ENCODE measurements around the gene SLC5A10. TPM values are rescaled to one million over a fixed set of nuclear protein-coding genes. Genes with fewer than 3 reads are reported as not detected.
"Not testable (repeated sequence)": the region's sequence is repeated elsewhere in the genome, so short reads cannot be mapped to it uniquely, and the experiment has no call there.

Gene SLC5A10
- total RNA-seq, result not detected in 2 replicates
- 0.05 TPM for polyA plus RNA-seq (2012)

DNA sequence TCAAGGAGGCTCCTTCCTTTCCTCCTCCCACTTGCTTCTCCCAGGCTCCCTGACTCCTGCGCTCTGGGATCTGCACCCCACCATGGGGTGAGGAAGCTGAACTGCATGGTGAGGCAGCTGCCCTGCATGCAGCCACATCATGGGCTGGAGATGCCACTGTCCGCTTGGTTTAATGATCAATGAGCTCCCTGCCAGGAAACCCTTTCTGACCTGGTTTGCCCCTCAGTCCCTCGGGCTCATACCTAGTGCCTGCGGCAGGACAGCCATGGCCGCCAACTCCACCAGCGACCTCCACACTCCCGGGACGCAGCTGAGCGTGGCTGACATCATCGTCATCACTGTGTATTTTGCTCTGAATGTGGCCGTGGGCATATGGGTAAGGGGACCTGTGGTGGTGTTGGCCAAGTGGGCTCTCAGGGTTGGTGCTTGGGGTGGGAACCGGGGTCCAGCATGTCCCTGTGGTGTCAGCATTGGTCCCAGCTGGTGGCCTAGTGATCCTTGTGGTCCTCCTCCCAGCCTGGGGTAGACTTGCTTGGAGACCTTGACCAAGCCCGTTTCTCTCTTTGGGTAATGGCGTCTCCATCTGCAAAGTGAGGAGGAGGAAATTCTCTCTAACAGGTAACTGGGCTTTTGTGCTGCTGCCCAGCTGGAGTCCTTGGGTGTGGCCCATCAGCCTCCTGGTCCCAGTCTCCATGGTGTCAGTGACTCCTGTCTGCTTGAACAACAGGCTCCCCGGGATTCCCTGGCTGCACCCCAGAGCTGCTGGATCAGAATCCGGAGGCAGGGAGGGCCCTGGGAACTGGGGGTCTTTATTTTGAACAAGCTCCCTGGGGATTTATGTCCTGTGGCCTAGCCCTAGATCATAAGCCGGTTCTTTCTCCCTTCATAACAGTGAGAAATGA, at the start of gene SLC5A10:
TSS of gene SLC5A10 (plus strand) at position 225 of the 902 bp plus-strand sequence. CDS start at position 266, 41 bp downstream.
- no peak for DNase-seq (ENCODE audit: low read depth)

DNA sequence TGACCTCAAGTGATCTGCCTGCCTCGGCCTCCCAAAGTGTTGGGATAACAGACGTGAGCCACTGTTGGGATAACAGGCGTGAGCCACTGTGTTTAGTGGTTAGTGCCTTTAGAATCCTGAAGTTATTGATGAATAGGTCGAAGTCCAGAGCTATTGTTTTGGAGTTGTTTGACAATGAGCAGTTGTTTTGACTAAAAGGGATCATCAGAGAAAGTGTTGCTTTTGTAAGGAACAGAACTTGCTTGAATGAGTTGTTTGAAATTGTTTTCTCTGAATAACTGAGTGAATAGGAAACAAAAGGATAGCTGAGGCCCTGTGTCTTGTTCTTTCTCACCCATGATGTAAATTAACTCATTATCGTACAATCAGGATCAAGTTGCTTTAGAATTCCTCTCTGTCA, 47.5 kb upstream of the SLC5A10 start:
- DNase-seq (ENCODE audit: low read depth), result no peak

DNA sequence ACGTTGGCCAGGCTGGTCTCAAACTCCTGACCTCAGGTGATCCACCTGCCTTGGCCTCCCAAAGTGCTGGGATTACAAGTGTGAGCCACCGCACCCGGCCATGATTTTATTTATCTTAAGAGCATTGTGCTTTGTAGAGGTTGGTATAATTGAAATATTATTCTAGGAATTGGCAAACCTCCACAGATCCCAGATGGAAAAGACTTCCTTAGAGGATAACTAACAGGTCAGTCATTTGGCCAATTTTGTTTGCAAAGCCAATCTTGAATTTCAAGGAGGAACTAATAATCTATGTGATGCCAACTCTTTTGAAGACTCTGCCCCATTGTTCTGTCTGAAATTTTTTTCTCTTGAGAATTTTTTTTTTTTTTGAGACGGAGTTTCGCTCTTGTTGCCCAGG, 46.7 kb upstream of the SLC5A10 start:
- DNase-seq (ENCODE audit: low read depth), result no peak

DNA sequence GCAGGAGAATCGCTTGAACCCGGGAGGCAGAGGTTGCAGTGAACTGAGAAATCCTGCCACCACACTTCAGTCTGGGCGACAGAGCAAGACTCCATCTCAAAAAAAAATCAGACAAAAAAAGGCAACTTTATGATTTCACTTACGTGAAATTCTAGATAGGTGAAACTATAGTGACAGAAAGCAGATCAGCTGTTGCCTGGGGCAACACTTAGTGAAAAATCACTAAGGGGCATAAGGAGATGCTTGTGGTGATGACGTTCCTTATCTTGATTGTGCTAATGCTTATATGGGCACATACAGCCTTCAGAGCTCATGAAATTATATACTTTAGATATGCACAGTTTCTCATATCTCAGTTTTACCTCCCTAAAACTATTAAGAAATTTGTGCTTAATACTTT, 41.6 kb upstream of the SLC5A10 start:
- no peak for DNase-seq (ENCODE audit: low read depth)

DNA sequence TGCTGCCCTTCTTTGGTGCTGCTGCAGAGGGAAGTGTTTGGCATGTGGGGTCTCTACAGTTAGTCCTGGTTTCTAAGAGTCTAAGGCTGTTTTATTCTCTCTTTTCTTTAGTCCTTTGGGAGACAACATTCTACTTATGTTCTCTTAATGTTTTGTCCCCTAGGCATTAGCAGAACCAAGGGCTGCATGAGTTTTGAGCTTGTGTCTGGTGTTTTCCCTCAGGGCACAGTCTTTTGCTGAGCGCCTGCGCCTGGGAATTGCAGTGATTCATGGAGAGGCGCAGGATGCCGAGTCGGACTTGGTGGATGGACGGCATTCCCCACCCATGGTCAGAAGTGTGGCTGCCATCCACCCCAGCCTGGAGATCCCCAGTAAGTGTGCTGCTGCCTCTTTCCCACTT, 41.1 kb upstream of the SLC5A10 start:
- no peak for DNase-seq (ENCODE audit: low read depth)

DNA sequence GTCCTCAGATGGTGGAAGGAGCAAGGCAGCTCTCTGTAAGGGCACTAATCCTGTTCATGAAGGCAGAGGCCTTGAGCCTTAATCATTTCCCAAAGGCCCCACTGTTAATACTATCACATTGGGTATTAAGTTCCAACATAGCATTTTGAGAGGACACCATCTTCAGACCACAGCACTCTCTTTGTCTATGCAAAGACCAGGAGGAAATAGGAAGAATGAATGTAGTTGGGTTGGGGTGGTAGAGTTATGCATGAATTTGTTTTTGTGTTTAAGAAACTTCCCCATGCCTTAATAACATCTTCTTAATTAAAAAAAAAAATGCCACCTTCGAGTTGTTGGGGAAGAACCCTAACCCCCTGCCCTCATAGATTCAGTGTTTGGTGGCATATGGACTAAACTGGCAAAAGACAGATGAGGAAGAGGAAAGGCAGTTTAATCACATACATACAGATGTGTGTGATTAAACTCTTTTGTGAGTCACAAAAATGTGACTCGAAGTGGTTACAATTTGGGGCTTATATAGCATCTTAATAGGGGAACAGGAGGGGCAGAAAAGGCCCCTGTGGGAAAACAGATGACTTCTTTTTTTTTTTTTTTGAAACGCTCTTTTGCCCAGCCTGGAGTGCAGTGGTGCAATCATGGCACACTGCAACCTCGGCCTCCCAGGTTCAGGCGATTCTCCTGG, 35.0 kb upstream of the SLC5A10 start:
- DNase-seq (ENCODE audit: low read depth), result no peak

DNA sequence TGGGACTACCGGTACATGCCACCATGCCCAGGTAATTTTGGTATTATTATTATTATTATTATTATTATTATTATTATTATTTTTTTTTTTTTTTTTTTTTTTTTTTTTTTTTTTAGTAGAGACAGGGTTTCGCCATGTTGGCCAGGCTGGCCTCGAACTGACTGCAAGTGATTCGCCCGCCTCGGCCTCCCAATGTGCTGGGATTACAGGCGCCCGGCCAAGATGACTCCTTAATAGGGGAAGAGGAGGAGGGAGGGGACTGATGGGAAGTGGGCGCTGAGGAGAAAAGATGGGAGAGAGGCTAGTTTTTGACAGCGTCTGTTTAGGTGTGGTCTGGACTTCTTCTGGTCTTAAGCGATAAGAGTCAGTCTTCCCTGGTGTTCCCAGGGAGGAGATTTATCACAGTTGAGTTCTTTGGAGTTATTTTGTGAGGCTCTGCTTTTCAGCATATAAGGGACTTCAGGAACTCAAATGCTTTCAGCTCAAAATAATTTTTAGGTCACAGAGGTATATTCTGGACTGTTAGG, 34.4 kb upstream of the SLC5A10 start:
- DNase-seq (ENCODE audit: low read depth), result no peak

DNA sequence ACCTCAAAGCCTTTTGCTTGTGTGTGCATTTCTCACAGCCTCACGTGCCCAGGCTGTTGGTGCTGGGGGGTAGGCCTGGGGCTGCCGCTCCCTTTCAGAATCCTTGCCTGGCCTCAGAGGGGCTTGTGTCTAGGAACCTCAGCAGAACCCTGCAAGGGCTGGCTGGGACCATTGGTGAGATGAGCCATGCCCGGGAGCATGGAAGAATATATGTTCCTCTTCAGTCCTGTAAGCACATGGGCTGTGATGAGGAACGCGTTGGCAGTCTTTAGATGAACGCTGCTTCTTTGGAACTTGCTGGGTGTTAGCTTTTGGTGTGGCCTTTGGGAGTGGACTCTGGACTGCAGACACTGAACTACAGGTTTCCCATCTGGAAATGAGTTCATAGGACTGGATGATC, 32.0 kb upstream of the SLC5A10 start:
- DNase-seq (ENCODE audit: low read depth), result no peak

DNA sequence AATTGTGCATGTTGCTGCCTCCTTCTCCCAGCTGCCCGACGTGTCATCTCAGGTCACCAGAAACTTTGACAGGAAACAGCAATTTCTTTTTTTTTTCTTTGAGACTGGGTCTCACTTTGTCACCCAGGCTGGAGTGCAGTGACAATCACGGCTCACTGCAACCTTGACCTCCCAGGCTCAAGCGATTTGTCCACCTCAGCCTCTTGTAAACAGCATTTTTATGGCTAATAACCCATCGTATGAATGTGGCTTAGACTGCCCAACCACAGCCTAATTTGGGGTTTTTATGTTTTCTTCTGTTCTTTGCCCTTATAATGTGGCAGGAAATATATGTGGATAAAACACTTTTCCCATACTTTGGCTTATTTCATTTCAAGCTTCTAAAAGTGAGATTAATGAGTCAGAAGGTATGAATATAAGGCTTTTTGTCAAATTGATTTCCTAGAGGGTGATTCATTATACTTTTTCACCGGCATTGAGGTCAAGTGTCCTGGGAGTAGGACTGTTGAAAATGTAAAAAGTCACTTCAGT, 31.0 kb upstream of the SLC5A10 start:
- DNase-seq (ENCODE audit: low read depth), result no peak

DNA sequence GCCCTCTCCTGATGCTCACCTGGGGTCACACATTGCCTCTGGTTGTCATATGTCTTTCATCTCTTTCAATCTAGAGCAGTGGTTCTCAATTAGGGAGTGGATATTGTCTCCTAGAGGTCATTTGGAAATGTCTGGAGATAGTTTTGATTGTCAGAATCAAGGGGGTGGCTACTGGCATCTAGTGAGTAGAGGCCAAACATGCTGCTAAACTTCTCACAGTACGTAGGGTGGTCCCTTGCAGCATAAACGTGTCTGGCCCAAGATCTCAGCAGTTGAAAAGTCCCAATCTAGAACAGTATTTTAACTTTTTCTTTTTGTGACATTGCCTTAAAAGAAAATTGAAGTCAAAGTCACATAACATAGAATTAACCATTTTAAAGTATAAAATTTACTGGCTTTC, 30.5 kb upstream of the SLC5A10 start:
- DNase-seq (ENCODE audit: low read depth), result no peak

DNA sequence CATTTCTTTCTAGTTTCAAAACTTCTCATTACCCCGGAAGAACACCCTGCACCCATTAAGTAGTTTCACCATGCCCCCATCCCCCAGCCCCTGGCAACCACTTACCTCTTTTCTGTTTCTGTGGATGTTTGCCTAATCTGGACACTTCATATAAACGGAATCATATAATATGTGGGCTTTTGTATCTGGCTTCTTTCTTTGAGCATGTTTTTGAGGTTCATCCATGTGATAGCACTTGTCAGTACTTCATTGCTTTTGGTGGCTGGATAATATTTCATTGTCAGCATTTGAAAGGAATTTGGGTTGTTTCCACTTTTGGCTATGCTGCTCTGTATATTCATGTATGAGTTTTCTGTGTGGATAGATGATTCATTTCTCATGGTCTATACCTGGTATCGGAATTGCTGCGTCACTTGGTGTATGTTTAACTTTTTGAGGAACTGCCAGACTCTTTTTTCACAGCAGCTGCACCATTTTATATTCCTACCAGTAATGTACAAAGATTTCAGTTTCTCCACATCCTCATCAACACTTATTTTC, 30.0 kb upstream of the SLC5A10 start:
- no peak for DNase-seq (ENCODE audit: low read depth)

DNA sequence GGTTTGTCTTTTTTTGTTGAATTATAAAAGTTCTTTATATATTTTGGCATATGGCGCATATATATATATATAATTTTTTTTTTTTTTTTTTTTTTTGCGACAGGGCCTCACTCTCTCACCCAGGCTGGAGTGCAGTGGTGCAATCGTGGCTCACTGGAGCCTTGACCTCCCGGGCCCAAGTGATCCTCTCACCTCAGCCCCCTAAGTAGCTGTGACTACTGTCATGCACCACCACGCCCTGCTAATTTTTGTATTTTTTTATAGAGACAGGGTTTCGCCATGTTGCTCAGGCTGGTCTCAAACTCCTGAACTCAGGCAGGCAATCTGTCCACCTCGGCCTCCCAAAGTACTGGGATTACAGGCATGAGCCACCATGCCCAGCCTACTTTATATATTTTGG, 29.4 kb upstream of the SLC5A10 start:
- not testable (repeated sequence) for DNase-seq (ENCODE audit: low read depth)

DNA sequence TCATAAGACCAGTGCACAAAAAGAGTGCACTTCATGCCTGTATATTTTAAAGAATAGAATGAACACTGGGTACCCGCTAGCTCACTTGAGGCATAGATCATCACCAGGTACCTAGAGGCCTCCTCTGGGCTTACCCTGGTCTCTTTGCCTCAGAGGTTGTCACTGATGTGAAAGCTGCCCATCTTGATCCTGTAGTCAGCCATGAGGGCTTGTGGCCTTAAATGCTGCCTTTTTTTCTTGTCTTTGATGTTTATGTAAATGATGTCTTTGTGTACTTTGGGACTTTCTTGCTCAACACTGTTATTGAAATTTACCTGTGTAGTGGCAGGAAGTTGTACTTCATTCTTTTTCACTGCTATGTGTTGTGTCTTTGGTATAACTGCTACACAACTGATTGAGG, 26.8 kb upstream of the SLC5A10 start:
- no peak for DNase-seq (ENCODE audit: low read depth)

DNA sequence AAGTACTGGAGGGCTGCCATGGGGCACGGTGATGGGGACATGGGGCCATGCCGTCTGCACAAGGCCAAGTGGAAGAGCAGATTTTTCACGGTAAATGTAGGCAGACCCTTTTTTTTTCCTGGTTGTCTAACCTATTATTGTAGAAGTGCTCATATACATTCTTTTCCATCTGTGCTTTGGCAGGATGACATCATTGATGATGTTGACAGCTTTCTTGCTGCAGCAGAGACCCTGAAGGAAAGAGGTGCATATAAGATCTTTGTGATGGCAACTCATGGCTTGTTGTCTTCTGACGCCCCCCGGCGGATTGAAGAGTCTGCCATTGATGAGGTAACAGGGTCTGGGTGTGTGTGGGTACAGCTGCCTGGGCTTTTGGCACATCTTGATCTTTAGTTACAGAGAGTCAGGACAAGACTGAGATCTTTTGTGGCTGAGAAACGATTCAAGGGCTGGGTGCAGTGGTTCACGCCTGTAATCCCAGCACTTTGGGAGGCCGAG, 23.3 kb upstream of the SLC5A10 start:
- DNase-seq (ENCODE audit: low read depth), result no peak

DNA sequence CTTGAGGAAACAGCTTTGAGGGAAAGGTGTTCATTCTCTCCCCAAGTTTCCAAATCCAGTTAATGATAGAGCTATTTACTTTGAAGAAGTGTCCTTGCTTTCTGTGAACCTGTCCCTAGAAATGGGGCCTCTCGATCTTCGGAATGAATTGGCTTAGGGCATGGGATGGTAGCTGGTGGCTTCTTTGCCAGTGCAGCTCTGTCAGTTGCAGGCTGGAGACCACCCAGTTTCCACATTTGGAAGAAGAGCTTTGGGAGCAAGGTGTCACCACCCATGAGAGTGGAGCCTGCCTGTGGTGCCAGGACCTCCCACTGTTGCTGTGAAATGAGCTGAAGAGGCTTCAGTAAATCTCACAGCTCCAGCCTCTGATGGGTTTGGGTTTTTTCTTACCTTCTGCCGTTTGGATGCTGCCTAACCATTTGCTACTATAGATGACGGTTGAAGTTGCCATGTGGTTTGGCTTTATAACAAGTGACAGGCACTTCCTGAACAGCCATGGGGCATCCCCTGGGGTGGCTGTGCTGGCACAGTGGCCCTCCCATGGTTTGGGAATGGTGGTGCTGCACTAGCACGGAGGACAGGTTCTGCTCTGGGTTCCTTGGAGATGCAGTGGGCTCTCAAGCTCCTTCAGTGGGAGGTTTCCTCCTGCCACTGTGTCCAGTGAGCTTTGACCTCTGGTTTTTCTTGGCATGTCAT, 19.5 kb upstream of the SLC5A10 start:
- no peak for DNase-seq (ENCODE audit: low read depth)

DNA sequence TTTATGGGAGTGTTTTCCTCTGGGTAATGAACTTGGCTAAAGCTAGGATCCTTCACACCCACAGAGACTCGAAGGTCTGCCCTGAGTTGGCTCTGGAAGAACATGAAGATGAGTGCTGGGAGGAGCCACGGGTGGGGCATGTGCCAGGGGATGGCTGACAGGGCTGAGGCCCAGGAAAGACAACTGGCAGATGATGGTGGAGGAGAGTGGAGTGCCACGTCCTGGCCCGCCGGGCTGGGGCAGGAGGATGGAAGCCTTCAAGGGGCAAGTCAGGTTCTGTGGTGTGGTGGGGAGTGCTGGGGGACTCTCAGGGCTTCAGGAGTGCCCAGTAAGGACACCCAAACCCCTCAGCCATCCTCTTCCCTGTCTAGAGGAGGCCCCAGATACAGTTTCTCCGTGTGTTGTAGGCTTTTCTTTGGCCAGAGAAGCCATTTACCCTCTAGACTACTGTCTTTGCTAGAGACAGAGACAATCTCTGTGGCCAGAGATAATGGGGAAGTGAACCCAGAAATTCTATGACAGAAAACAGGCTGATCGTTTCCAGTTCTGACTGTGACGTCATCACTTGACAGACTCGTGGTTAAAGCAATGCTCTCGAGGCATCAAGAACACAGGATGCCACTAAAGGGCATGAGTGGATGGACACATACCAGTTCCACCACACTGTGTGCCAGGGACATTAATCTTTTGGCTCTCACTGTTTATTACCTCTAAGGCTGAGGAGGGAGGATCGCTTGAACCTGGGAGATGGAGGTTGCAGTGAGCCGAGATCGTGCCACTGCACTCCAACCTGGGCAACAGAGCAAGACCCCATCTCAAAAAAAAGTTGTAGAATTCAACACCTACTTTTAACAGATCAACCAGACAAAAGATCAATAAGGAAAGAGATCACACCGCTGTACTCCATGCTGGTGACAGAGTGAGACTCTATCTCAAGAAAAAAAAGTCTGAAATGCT, 18.6 kb upstream of the SLC5A10 start:
- DNase-seq (ENCODE audit: low read depth), result no peak

DNA sequence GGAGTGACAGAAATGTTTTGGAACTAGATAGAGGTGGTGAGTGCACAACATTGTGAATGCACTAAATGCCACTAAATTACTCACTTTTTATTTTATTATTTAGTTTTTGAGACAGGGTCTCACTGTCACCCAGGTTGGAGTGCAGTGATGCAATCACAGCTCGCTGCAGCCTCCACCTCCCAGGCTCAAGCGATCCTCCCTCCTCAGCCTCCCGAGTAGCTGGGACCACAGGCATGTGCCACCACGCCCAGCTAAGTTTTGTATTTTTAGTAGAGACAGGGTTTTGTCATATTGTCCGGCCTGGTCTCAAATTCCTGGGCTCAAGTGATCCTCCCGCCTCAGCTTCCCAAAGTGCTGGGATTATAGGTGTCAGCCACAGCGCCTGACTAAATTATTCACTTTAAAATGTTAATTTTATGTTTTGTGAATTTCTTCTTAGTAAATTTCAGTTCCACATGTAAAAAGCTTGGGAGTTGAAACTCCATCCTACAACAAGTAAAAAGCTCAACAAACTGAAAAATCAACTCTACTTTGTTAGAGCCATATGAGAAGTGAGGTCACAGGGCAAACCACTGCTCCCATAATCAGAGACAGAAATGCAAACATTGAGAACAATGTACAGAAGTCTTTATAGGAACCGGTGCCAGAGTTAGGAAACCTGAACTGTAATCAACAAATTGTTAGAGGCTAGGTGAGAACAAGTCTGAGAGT, 13.8 kb upstream of the SLC5A10 start:
- no peak for DNase-seq (ENCODE audit: low read depth)

DNA sequence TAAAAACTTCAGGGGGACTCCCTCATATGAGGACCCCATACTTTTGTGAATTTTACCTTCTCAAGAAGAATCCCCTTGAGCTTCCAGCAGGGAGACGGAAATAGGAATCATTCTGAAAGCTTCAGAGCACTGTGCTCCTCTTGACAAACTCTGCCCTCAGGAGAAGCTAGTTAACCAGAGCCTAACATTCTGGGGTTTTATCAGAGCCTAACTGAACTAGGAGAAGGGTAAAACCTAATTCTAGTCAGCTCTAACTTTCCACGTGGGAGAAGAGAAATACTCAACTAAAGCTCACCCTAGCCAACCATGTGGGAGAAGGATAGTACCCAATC, 13.3 kb upstream of the SLC5A10 start:
- DNase-seq (ENCODE audit: low read depth), result no peak

DNA sequence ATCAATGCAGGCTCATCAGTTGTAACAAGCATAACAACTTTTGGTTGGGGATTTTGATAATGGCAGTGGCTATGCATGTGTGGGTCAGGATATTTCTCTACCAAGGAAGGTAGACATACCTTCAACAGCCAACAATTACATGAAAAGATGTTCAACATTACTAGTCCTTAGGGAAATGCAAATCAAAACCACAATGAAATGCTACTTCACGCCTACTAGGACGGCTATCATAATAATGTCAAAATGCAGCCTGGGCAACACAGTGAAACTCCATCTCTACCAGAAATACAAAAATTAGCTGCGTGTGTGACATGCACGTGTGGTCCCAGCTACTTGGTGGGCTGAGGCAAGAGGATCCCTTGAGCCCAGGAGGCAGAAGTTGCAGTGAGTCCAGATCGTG, 7.3 kb upstream of the SLC5A10 start:
- DNase-seq (ENCODE audit: low read depth), result no peak

Data from myocyte (in vitro differentiated cells).